A673 (cell line): ENCODE results near the gene RNF145.

ENCODE experiments used
- EZH2 ChIP-seq: fragments of 200-600 bp; sonication (generic); IDR thresholded peaks from 2 replicates; pipeline ENCODE4 v1.6.1; 2017; ENCODE audit warnings: borderline replicate concordance, low read depth, mild to moderate bottlenecking, mixed read lengths, antibody characterized with exemption, low read length; ENCODE audit not compliant: poor library complexity, severe bottlenecking
- TF ChIP-seq, protein P1 (sequence below): fragments of 300-800, 200-600 bp; sonication (generic); conservative IDR thresholded peaks from 2 replicates; pipeline ENCODE4 v1.5.1; 2017; ENCODE audit warnings: low read depth, mild to moderate bottlenecking, antibody characterized with exemption, low read length, moderate library complexity, mixed read lengths

GRCh38 chr5:159207222-159207685, 2.1 kb downstream of the RNF145 start:
- no peak for TF ChIP-seq EZH2
- TF ChIP-seq, protein P1, sequence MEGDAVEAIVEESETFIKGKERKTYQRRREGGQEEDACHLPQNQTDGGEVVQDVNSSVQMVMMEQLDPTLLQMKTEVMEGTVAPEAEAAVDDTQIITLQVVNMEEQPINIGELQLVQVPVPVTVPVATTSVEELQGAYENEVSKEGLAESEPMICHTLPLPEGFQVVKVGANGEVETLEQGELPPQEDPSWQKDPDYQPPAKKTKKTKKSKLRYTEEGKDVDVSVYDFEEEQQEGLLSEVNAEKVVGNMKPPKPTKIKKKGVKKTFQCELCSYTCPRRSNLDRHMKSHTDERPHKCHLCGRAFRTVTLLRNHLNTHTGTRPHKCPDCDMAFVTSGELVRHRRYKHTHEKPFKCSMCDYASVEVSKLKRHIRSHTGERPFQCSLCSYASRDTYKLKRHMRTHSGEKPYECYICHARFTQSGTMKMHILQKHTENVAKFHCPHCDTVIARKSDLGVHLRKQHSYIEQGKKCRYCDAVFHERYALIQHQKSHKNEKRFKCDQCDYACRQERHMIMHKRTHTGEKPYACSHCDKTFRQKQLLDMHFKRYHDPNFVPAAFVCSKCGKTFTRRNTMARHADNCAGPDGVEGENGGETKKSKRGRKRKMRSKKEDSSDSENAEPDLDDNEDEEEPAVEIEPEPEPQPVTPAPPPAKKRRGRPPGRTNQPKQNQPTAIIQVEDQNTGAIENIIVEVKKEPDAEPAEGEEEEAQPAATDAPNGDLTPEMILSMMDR = no peak
